Neural progenitor cell (in vitro differentiated cells): ENCODE data around the gene NOBOX. TPM values are rescaled to one million over a fixed set of nuclear protein-coding genes. Genes with fewer than 3 reads are reported as not detected.

Source experiments
- DNase-seq: peaks from one replicate; pipeline ENCODE4 v3.0.0-alpha.2; 2016; ENCODE audit warnings: low spot score
- H2AFZ ChIP-seq: fragments of 200-600 bp; sonication (generic); replicated peaks from 2 replicates; pipeline ENCODE4 v1.6.1; 2016; ENCODE audit warnings: antibody characterized with exemption
- H3F3A ChIP-seq: fragments of 200-600 bp; sonication (generic); 2 replicates; pipeline ENCODE4 v1.6.1; 2016; ENCODE audit warnings: antibody characterized with exemption, low read depth
- H3K27ac ChIP-seq: fragments of 200-600 bp; sonication (generic); 2 replicates; pipeline ENCODE4 v1.5.1; 2016; ENCODE audit warnings: mild to moderate bottlenecking
- H3K27me3 ChIP-seq: fragments of 200-600 bp; sonication (generic); 2 replicates; pipeline ENCODE4 v1.6.1; 2016; ENCODE audit warnings: mild to moderate bottlenecking, moderate library complexity
- H3K36me3 ChIP-seq: fragments of 200-600 bp; sonication (generic); 2 replicates; pipeline ENCODE4 v1.5.1; 2016
- H3K4me1 ChIP-seq: fragments of 200-600 bp; sonication (generic); 2 replicates; pipeline ENCODE4 v1.6.1; 2016; ENCODE audit warnings: mixed run types
- H3K4me2 ChIP-seq: fragments of 200-600 bp; sonication (generic); 2 replicates; pipeline ENCODE4 v1.6.1; 2016
- H3K4me3 ChIP-seq: fragments of 200-600 bp; sonication (generic); 2 replicates; pipeline ENCODE4 v1.5.1; 2016
- H3K79me2 ChIP-seq: fragments of 200-600 bp; sonication (generic); 2 replicates; pipeline ENCODE4 v1.6.1; 2016; ENCODE audit warnings: low read depth
- H3K9ac ChIP-seq: fragments of 200-600 bp; sonication (generic); 2 replicates; pipeline ENCODE4 v1.6.1; 2016
- H3K9me3 ChIP-seq: fragments of 200-600 bp; sonication (generic); 2 replicates; pipeline ENCODE4 v1.5.1; 2016; ENCODE audit warnings: low read depth
- H4K20me1 ChIP-seq: fragments of 200-600 bp; sonication (generic); 2 replicates; pipeline ENCODE4 v1.6.1; 2016; ENCODE audit warnings: low read depth
- H3K27ac Mint-ChIP-seq: 3 replicates; pipeline ENCODE4 v1.8.0; 2021; ENCODE audit warnings: mixed read lengths
- H3K27me3 Mint-ChIP-seq: 2 replicates; pipeline ENCODE4 v1.8.0; 2022; ENCODE audit warnings: low read depth, mild to moderate bottlenecking, inconsistent platforms, moderate library complexity, mixed read lengths; ENCODE audit not compliant: insufficient read depth
- H3K36me3 Mint-ChIP-seq: 3 replicates; pipeline ENCODE4 v1.8.0; 2021; ENCODE audit warnings: mixed read lengths
- H3K4me1 Mint-ChIP-seq: 3 replicates; pipeline ENCODE4 v1.8.0; 2021; ENCODE audit warnings: mixed read lengths
- H3K4me3 Mint-ChIP-seq: 3 replicates; pipeline ENCODE4 v1.8.0; 2021; ENCODE audit warnings: mild to moderate bottlenecking, moderate library complexity, mixed read lengths
- H3K9me3 Mint-ChIP-seq: 3 replicates; pipeline ENCODE4 v1.8.0; 2020; ENCODE audit warnings: mixed read lengths
- CTCF ChIP-seq: fragments of 200-600 bp; sonication (generic); IDR thresholded peaks from 2 replicates; pipeline ENCODE4 v1.5.1; 2017; ENCODE audit warnings: antibody characterized with exemption, mild to moderate bottlenecking
- EZH2 ChIP-seq: fragments of 200-600 bp; sonication (generic); IDR thresholded peaks from 2 replicates; pipeline ENCODE4 v1.6.1; 2017; ENCODE audit warnings: antibody characterized with exemption, mild to moderate bottlenecking, moderate library complexity
- EZH2phosphoT487 ChIP-seq: fragments of 200-600 bp; sonication (generic); IDR thresholded peaks from 2 replicates; pipeline ENCODE4 v1.6.1; 2017; ENCODE audit warnings: antibody characterized with exemption
- total RNA-seq: library from RNA; depleted of rRNA; stranded (reverse); fragments of >200 nt; gene quantifications from 2 replicates; pipeline ENCODE4 v1.2.3, GENCODE V29; 2015; ENCODE audit warnings: low replicate concordance

The NOBOX gene
- total RNA-seq = not detected in 2 replicates

DNA sequence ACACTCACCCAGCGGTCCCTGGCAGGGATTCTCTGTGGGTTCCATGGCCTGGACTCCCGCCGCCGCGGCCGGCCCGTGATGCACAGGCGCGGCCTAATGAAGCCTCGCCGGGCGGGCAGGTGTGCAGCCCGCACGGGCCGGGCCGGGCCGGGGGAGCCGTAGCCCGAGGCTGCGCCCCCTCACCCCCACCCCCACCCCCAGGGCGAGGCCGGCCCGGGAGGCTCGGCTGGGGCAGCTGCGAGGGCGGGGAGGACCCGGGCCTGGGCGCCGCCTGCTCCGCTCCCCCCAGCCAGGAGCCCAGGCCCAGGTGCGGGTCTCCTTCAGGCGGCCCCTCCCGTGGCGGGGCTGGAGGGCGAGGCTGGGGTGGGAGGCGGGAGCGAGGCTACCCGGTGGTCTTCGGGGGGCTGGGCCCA, at the start of gene NOBOX:
TSS of gene NOBOX (minus strand) at position 45 of the 413 bp plus-strand sequence.
- no peaks in the 10 kb centered on the region for H3K27me3 ChIP-seq
- H3K9me3 Mint-ChIP-seq = no peaks in the 10 kb centered on the region
- no peak for DNase-seq
- no peak within 1 kb of the TSS for H3K4me2 ChIP-seq
- H2AFZ ChIP-seq = no peak within 1 kb of the TSS
- no peaks in the 10 kb centered on the region for H3K79me2 ChIP-seq
- peaks cover 5% of the 10 kb centered on the region for H3K4me1 Mint-ChIP-seq
- peaks cover 7% of the 10 kb centered on the region for H3K27me3 Mint-ChIP-seq
- no peaks in the 10 kb centered on the region for H3K9me3 ChIP-seq
- peaks cover 8% of the 10 kb centered on the region for H3K4me1 ChIP-seq
- H3K4me3 Mint-ChIP-seq = no peak within 1 kb of the TSS
- no peaks in the 10 kb centered on the region for H4K20me1 ChIP-seq
- H3K36me3 ChIP-seq = no peaks in the 10 kb centered on the region
- no peaks in the 10 kb centered on the region for H3F3A ChIP-seq
- TF ChIP-seq CTCF (no peak), EZH2 (no peak), EZH2phosphoT487 (no peak)
- no peak within 1 kb of the TSS for H3K4me3 ChIP-seq
- H3K27ac ChIP-seq = no peak within 1 kb of the TSS
- H3K27ac Mint-ChIP-seq = no peak within 1 kb of the TSS
- no peaks in the 10 kb centered on the region for H3K36me3 Mint-ChIP-seq
- no peak within 1 kb of the TSS for H3K9ac ChIP-seq

DNA sequence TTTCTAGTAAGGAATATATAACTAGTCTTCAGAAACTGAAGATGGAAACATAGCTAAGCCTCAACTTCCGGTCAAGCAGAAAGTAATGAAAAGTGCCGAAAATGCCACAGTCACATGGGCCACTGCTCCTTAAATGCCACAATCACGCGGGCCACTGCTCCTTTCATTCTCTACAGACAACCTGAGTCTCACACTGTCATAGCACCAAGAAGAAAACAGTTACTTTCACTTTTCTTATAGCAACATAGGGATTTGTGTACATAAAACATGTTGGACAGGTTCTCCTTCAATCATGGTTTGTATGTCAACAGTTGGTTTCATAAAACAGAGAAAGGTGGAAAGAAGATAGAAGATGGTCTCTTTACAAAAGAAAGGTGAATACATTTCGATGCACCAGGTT, 48.6 kb upstream of the NOBOX start:
- Mint-ChIP-seq H3K27me3 (no peaks in the 10 kb centered on the region), H3K27ac (no peak overlapping the region), H3K4me3 (no peak overlapping the region), H3K36me3 (no peaks in the 10 kb centered on the region), H3K9me3 (peaks cover 5% of the 10 kb centered on the region), H3K4me1 (no peaks in the 10 kb centered on the region)
- Histone ChIP-seq H3K4me3 (no peak overlapping the region), H3K36me3 (no peaks in the 10 kb centered on the region), H3K4me2 (no peak overlapping the region), H3F3A (no peaks in the 10 kb centered on the region), H3K79me2 (no peaks in the 10 kb centered on the region), H3K4me1 (no peaks in the 10 kb centered on the region), H3K9me3 (no peaks in the 10 kb centered on the region), H4K20me1 (no peaks in the 10 kb centered on the region), H3K27ac (no peak overlapping the region), H2AFZ (no peak overlapping the region), H3K27me3 (no peaks in the 10 kb centered on the region), H3K9ac (no peak overlapping the region)
- no peak for DNase-seq
- TF ChIP-seq CTCF (no peak), EZH2 (no peak), EZH2phosphoT487 (no peak)

DNA sequence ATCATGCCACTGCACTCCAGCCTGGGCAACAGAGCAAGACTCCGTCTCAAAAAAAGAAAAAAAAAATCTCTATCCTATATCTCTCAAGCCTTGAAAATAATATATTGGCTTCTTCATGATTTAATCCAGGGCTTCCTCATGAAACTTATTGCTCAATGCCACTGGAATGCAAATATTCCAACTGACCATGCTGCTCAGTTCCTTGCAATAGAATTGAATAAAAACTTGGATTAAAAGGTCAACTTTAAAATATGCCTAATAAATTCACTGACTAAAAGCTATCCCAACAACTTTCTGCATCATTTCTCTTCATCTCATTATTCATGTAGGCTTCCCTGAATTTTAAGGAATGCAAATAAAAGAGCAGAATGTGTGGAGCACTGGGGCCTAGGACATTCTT, 42.1 kb upstream of the NOBOX start:
- H3K36me3 ChIP-seq = no peaks in the 10 kb centered on the region
- H3K79me2 ChIP-seq = no peaks in the 10 kb centered on the region
- no peak overlapping the region for H3K27ac Mint-ChIP-seq
- no peaks in the 10 kb centered on the region for H4K20me1 ChIP-seq
- no peak overlapping the region for H3K4me2 ChIP-seq
- DNase-seq = no peak
- H3F3A ChIP-seq = no peaks in the 10 kb centered on the region
- TF ChIP-seq EZH2 (no peak), CTCF (no peak), EZH2phosphoT487 (no peak)
- no peak overlapping the region for H3K9ac ChIP-seq
- H3K27me3 ChIP-seq = no peaks in the 10 kb centered on the region
- no peak overlapping the region for H2AFZ ChIP-seq
- no peaks in the 10 kb centered on the region for H3K9me3 ChIP-seq
- H3K4me3 ChIP-seq = no peak overlapping the region
- H3K4me3 Mint-ChIP-seq = no peak overlapping the region
- H3K36me3 Mint-ChIP-seq = no peaks in the 10 kb centered on the region
- no peaks in the 10 kb centered on the region for H3K4me1 Mint-ChIP-seq
- no peak overlapping the region for H3K27ac ChIP-seq
- H3K4me1 ChIP-seq = no peaks in the 10 kb centered on the region
- H3K9me3 Mint-ChIP-seq = no peaks in the 10 kb centered on the region
- H3K27me3 Mint-ChIP-seq = no peaks in the 10 kb centered on the region
